MCF 10A (cell line): ENCODE measurements around the gene SNTN. TPM values are rescaled to one million over a fixed set of nuclear protein-coding genes. Genes with fewer than 3 reads are reported as not detected.

ENCODE experiments used
- BruUV-seq: library from RNA; stranded (reverse); fragments of 400-500 nt; replicated peaks from 2 replicates; lab custom pipeline; 2021; lab: Mats Ljungman, UMichigan
- CTCF ChIA-PET: fragments of 300-600 bp; sonication (Branson Sonifier 250); formaldehyde crosslinking; extraction: SDS; loops from one replicate; lab custom pipeline; 2021; ENCODE audit warnings: antibody characterized with exemption, inconsistent platforms; lab: Yijun Ruan, JAX
- POLR2A ChIA-PET: fragments of 300-600, 350-650 bp; sonication (Branson Sonifier 250); formaldehyde crosslinking; extraction: SDS; loops from one replicate; lab custom pipeline; 2020; ENCODE audit warnings: antibody characterized with exemption, inconsistent platforms; lab: Yijun Ruan, JAX
- DNase-seq: peaks from one replicate; pipeline ENCODE4 v3.0.0-alpha.2; 2018; ENCODE audit not compliant: unreplicated experiment
- H3K27ac Mint-ChIP-seq: one replicate; pipeline ENCODE4 v1.8.0; 2022; ENCODE audit warnings: mild to moderate bottlenecking, low read depth, mixed read lengths; ENCODE audit not compliant: unreplicated experiment
- H3K27me3 Mint-ChIP-seq: one replicate; pipeline ENCODE4 v1.8.0; 2022; ENCODE audit warnings: mixed read lengths; ENCODE audit not compliant: insufficient read depth, unreplicated experiment
- H3K36me3 Mint-ChIP-seq: one replicate; pipeline ENCODE4 v1.8.0; 2022; ENCODE audit warnings: mild to moderate bottlenecking, moderate library complexity, mixed read lengths; ENCODE audit not compliant: insufficient read depth, unreplicated experiment
- H3K4me1 Mint-ChIP-seq: one replicate; pipeline ENCODE4 v1.8.0; 2022; ENCODE audit warnings: mixed read lengths; ENCODE audit not compliant: insufficient read depth, unreplicated experiment
- H3K4me3 Mint-ChIP-seq: one replicate; pipeline ENCODE4 v1.8.0; 2022; ENCODE audit warnings: mild to moderate bottlenecking, moderate library complexity, mixed read lengths; ENCODE audit not compliant: unreplicated experiment
- H3K9me3 Mint-ChIP-seq: one replicate; pipeline ENCODE4 v1.8.0; 2022; ENCODE audit warnings: mixed read lengths; ENCODE audit not compliant: unreplicated experiment
- intact Hi-C: fragments of 100-400 bp; cut with micrococcal nuclease; formaldehyde crosslinking; loops from 2 replicates; pipeline ENCODE4 v1.14.1; 2022
- total RNA-seq: library from RNA; stranded (reverse); gene quantifications from 2 replicates; pipeline ENCODE4 v1.2.3, GENCODE V29; 2022
- TF ChIP-seq, protein P1 (sequence below): fragments of 200-600 bp; IDR thresholded peaks from one replicate; pipeline ENCODE4 v1.8.0; 2022; ENCODE audit warnings: antibody characterized with exemption, mild to moderate bottlenecking; ENCODE audit not compliant: unreplicated experiment

SNTN gene
- total RNA-seq, 1 experiment from 2014 or later: not detected

DNA sequence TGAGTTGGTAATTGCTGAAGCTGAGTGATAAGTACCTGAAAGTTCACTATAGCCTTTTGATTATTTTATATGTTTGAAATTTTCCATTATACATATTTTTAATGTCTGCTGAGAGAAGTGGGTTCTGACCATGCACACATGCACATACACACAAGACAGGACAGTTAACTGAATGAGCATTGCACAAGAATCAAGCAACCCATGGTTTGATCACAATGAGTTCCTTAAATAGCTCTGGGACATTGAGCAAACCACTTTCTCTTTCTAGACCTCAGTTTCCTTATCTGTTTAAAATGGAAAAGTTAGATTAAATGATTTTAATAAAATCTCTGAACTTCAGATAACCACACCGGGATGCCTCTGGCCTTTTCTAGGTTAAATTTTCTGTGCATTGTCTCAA, 26.7 kb downstream of the SNTN start:
- no TSS peak for BruUV-seq

DNA sequence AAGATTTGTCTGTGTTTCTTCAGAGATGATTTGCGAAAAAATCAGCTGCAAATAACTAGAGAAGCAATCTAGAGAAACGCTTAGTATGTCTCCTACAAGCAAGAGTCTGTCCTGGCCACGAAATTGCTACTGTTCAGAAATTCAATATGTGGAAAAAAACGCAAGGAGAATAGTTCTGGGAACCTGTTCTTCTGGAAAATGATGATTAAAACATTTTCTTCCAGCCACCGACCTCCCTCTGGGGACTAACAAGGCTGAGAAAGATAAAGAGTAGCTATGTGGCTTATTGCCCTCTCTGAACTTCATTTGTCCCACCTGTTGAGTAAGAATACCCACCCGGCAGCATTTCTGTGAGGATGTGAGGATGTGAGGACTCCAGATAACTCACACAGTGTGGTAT, 31.6 kb downstream of the SNTN start:
- H3K4me3 Mint-ChIP-seq: no peak overlapping the region
- no peaks in the 10 kb centered on the region for H3K4me1 Mint-ChIP-seq
- no peak overlapping the region for H3K27ac Mint-ChIP-seq
- POLR2A ChIA-PET: no interaction called here
- no peaks in the 10 kb centered on the region for H3K9me3 Mint-ChIP-seq
- DNase-seq: no peak
- no peaks in the 10 kb centered on the region for H3K36me3 Mint-ChIP-seq
- H3K27me3 Mint-ChIP-seq: no peaks in the 10 kb centered on the region
- intact Hi-C loops: no loop called here
- CTCF ChIA-PET: interaction anchor here (1.0 kb wide), 1 partner anchor 11 kb away, joined by 4 read pairs; no protein-coding TSS in a partner anchor
- BruUV-seq: no TSS peak
- TF ChIP-seq, protein P1, sequence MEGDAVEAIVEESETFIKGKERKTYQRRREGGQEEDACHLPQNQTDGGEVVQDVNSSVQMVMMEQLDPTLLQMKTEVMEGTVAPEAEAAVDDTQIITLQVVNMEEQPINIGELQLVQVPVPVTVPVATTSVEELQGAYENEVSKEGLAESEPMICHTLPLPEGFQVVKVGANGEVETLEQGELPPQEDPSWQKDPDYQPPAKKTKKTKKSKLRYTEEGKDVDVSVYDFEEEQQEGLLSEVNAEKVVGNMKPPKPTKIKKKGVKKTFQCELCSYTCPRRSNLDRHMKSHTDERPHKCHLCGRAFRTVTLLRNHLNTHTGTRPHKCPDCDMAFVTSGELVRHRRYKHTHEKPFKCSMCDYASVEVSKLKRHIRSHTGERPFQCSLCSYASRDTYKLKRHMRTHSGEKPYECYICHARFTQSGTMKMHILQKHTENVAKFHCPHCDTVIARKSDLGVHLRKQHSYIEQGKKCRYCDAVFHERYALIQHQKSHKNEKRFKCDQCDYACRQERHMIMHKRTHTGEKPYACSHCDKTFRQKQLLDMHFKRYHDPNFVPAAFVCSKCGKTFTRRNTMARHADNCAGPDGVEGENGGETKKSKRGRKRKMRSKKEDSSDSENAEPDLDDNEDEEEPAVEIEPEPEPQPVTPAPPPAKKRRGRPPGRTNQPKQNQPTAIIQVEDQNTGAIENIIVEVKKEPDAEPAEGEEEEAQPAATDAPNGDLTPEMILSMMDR: no peak

More for the DNA sequence above, 26.7 kb downstream of the SNTN start:
- Mint-ChIP-seq H3K4me1 (no peaks in the 10 kb centered on the region), H3K4me3 (no peak overlapping the region), H3K36me3 (no peaks in the 10 kb centered on the region), H3K27me3 (no peaks in the 10 kb centered on the region), H3K9me3 (no peaks in the 10 kb centered on the region), H3K27ac (no peak overlapping the region)
- POLR2A ChIA-PET: interaction anchor here (0.5 to 0.8 kb wide), 2 partner anchors 13 to 952 kb away, joined by 3 to 4 read pairs; no protein-coding TSS in a partner anchor
- DNase-seq: no peak
- intact Hi-C loops: no loop called here
- TF ChIP-seq, protein P1: no peak
- CTCF ChIA-PET: no interaction called here

- H3K27me3 Mint-ChIP-seq: no peaks in the 10 kb centered on the region
- BruUV-seq: no TSS peak
- intact Hi-C loops: no loop called here
- no peaks in the 10 kb centered on the region for H3K9me3 Mint-ChIP-seq
- ChIA-PET POLR2A (interaction anchor here (0.7 kb wide), 1 partner anchor 9 kb away, joined by 3 read pairs; no protein-coding TSS in a partner anchor), CTCF (no interaction called here)
- no peak for DNase-seq
- no peaks in the 10 kb centered on the region for H3K4me1 Mint-ChIP-seq
- TF ChIP-seq, protein P1: no peak
- no peaks in the 10 kb centered on the region for H3K36me3 Mint-ChIP-seq
- H3K27ac Mint-ChIP-seq: no peak overlapping the region
- no peak overlapping the region for H3K4me3 Mint-ChIP-seq
Measured at GRCh38 chr3:63685340-63685739, 32.9 kb downstream of the SNTN start.

DNA sequence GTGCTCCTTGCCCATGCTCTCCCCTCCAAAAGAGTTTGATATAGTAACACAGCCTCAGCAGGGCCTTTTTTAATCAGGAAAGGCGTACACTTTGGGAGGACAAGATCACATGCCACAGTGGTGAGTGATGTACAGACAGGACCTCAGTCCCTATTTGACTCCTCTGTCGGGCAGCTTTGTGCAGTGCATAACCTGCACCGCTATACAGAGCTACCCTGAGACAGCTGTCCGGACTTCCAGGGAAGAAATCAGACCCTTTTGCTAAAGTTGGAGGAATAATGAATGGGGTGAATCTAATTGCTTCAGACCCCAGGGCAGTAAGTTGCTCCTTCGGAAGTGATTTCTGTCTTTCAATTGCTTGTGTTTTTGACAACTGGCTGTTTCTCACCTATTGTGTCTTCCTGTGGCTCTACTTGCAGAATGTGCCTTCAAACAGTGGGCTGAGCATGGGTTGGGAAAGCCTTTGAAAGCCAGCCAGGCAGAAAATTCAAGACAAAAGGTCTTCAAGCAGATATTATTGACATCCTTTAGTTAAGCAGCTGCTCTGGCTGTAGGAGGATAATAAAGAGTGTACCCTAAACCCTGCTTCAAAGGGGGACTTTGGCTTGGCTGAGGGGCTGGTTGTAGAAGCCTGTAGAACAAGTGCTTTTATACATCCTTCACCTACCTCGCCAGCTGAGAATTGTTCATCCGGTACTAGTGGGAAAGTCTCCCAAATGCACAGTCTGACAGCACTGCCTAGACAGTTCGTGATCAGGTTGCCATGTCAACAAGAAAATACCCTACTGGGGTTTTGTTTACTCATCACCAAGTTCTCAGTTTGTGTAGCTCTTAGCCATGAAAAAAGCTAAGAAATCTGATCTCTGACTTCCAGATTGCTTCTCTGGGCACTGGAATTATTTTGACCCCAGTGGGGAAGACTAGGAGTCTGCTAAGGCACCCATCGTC, 35.1 kb downstream of the SNTN start:
- CTCF ChIA-PET: interaction anchor here (0.6 kb wide), 2 partner anchors 36 to 1609 kb away, joined by 3 to 4 read pairs; no protein-coding TSS in a partner anchor
- Mint-ChIP-seq H3K4me3 (no peak overlapping the region), H3K27me3 (no peaks in the 10 kb centered on the region), H3K4me1 (no peaks in the 10 kb centered on the region), H3K36me3 (no peaks in the 10 kb centered on the region), H3K9me3 (no peaks in the 10 kb centered on the region), H3K27ac (no peak overlapping the region)
- DNase-seq: no peak
- intact Hi-C loops: no loop called here
- TF ChIP-seq, protein P1: no peak
- no TSS peak for BruUV-seq
- POLR2A ChIA-PET: no interaction called here
